Esophagus muscularis mucosa (tissue), 3 donors: ENCODE measurements around the gene IL2RA.

ENCODE experiments used
- EP300 ChIP-seq: sonication (generic); formaldehyde crosslinking; IDR thresholded peaks from one replicate; pipeline ENCODE4 v1.6.1; 2017; ENCODE audit warnings: antibody characterized with exemption
- TF ChIP-seq, protein P1 (sequence below), 3 experiments: fragments of 200-600 bp in 2 of 3; fragments of 450-650 bp in 1 of 3; sonication (generic) in 2 of 3; IDR thresholded peaks; one replicate each; pipeline ENCODE4 v1.5.1; 2017 to 2019; ENCODE audit warnings: antibody characterized with exemption in 3 of 3, mild to moderate bottlenecking in 2 of 3, moderate library complexity in 1 of 3

DNA sequence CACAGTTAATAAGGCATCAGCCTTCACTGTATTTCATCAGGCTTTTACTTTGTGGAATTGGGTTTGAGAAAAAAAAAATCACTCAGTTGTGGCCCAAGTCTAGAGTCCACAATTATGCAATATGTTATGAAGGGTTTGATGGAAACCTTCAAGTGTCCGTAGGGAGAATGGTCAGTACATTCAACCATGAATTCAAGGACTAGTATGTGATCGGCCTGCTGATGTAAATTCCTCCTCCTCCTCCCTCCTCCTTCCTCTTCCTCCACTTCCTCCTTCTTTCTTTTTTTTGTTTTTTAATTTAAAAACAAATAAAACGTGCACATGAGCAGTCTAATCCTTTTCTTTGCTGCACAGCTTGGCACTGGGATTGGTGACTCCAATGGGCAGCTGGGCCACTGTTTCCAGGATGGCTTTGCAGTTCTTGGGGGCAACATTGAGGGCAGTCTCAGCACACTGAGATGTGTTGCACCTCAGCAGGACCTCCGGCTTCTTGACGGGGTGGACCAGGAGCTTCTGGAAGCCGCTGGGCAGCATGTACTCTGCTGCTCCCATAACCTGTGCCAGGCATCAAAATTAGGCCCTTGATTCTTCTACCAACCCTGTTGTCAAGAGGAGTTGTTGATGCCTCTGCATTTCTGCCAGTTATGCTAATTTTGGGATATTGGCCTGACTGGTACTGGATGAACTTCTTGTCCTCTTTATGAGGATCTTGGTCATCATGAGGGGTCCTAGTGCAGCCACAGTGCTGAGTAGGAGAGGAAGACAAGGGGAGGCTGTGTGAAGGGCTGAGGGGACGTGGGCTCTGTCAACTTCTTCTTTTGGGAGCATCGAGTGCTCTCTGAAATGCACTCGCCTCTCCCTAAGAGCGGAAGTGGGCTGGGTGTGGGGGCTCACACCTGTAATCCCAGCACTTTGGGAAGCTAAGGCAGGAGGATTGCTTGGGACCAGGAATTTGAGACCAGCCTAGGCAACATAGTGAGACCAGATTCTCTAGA lies 9.3 kb upstream of the IL2RA start:
- TF ChIP-seq, protein P1, sequence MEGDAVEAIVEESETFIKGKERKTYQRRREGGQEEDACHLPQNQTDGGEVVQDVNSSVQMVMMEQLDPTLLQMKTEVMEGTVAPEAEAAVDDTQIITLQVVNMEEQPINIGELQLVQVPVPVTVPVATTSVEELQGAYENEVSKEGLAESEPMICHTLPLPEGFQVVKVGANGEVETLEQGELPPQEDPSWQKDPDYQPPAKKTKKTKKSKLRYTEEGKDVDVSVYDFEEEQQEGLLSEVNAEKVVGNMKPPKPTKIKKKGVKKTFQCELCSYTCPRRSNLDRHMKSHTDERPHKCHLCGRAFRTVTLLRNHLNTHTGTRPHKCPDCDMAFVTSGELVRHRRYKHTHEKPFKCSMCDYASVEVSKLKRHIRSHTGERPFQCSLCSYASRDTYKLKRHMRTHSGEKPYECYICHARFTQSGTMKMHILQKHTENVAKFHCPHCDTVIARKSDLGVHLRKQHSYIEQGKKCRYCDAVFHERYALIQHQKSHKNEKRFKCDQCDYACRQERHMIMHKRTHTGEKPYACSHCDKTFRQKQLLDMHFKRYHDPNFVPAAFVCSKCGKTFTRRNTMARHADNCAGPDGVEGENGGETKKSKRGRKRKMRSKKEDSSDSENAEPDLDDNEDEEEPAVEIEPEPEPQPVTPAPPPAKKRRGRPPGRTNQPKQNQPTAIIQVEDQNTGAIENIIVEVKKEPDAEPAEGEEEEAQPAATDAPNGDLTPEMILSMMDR (IDR thresholded peaks at IDR 0.05): no peak
- TF ChIP-seq EP300: no peak
